HG03378 (cell line): ENCODE results near the gene FAM169A.
"Not testable (repeated sequence)": the region's sequence is repeated elsewhere in the genome, so short reads cannot be mapped to it uniquely, and the experiment has no call there.

Experiments
- ATAC-seq: cut with Tn5 transposase; IDR thresholded peaks from one replicate; pipeline ENCODE4 v1.9.1; 2021; ENCODE audit warnings: mild to moderate bottlenecking, moderate library complexity; ENCODE audit not compliant: unreplicated experiment

The FAM169A gene

DNA sequence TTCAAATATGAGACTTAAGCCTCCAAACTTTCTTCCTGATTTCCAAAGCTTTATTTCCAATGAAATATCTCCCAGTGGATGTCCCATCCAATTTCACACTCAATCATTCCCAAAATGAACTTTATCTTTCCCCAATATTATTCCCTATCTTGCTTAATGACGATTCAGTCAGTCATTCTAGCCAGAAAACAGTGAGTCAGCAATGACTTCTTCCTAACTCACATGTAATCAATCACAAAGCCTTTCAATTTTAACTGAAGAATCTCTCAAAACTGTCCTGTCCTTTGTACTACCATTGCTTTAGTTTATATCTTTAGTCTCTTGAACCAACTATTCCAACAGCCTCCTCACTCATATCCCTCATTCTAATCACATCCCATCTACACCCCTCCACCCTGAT is 64.2 kb downstream of the FAM169A start:
- ATAC-seq = no peak

- ATAC-seq = no peak
Observed at GRCh38 chr5:74801197-74801596, 65.0 kb downstream of the FAM169A start.

- ATAC-seq = no peak
Observed at GRCh38 chr5:74798977-74799911, 66.9 kb downstream of the FAM169A start.

DNA sequence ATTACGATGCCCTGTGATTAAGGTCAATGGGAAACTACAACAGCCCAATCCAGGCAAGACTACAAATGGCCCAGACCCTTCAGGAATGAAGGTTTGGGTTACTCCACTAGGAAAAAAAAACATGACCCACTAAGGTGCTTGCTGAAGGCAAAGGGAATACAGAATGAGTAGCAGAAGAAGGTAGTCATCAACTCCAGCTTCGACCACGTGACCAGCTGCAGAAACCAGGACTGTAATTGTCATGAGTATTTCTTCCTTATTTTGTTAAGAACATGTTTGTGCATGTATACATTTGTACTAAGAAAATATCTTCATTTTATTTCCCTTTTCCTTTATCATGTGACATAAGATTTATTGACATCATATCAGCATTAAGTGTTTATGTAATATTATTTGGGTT is 74.5 kb downstream of the FAM169A start:
- not testable (repeated sequence) for ATAC-seq

DNA sequence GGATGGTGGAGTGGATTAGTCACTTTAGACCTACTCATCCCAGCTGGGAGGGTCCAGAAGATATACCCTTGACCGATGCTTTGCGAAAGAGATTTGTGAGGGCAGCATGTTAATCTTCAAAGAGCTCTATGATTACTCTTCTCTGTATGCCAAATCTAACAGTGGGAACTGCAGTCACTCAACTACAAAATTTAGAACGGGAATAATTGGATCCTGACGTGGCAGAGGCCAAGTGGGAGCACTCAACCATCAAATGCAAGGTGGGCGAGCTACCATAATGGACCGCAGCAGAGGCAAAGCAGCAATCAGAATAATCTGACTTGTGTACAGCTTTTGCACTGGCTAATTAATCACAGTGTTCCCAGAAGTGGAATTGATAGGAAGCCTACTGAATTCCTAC is 78.8 kb downstream of the FAM169A start:
- ATAC-seq = no peak

DNA sequence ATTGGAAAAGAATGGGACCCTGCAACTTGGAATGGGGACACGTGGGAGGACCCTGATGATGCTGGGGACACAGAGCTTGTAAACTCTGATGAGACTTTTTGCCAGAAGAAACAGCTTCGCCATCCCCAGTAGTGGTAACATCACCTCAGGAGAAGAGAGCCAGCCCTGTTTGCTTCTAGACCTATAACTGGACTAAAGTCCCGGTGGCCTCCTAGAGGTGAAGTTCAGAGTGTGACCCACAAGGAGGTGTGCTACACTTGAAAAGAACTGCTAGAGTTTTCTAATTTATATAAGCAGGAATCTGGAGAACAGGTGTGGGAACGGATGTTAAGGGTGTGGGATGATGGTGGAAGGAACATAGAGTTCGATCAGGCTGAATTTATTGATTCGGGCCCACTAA is 79.3 kb downstream of the FAM169A start:
- no peak for ATAC-seq

GRCh38 chr5:74778609-74779008 is 87.6 kb downstream of the FAM169A start:
- no peak for ATAC-seq

- ATAC-seq = no peak
Observed at GRCh38 chr5:74772359-74772758, 93.8 kb downstream of the FAM169A start.

- ATAC-seq = peak; percentile 22
Observed at GRCh38 chr5:74767579-74767913, 98.6 kb downstream of the FAM169A start.

GRCh38 chr5:74766849-74767578 is 99.2 kb downstream of the FAM169A start, which contains the start of the genes GFM2 and NSA2:
Gene GFM2 (minus strand): TSS chr5:74767117. CDS start chr5:74763742, 3,375 bp downstream.
Gene NSA2 (plus strand): TSS chr5:74767249. CDS start chr5:74767361, 112 bp downstream.
- ATAC-seq = peak; percentile 87

DNA sequence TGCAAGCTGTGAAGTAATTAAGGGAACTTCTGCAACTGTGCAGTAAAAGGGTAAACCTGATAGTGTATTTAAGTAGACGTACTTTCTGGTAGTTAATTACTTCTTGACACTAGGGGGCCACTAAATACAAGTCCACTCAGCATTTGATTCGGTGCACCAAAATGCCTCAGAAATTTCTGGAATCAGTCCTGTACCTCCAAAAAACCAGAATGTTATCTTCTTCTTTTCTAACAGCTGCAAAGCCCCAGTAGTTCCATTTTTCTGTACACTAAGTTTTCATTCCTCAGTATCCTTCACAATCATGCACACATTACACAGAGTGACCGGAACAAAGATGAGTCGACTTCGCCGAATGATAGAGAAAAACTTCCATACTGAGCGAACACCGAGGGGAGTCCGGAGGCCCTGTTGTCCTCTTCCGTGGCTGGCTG is 99.8 kb downstream of the FAM169A start:
- ATAC-seq = peak; percentile 39

DNA sequence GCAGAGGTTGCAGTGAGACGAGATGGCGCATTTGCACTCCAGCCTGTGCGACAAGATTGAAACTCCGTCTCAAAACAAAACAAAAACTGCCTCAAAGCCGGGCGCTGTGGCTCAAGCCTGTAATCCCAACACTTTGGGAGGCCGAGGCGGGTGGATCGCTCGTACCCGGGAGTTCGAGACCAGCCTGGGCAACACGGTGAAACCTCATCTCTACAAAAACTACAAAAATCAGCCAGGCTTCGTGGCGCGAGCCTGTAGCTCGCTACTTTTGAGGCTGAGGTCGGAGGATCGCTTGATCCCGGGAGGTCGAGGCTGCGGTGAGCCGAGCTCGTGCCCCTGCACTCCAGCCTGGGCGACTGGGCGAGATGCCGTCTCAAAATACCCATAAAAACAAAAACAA is 100.3 kb downstream of the FAM169A start:
- no peak for ATAC-seq

DNA sequence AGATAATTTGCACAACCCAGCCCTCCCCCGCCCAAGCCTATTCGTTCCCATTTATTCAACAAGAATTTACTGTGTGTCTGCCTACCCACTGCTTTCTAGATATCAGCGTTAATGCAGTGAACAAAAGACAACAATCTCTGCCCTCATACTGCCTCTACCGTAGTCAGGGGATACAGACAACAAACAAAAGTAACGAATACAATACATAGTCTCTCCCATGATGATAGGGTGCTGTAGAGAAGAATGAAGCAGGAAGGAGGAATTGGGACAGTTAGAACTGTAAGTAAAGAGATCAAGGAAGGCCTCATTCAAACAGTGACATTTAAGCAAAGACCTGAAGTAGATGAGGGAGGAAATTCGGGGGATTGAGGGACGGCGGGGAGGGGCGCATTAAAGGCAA is 101.0 kb downstream of the FAM169A start:
- ATAC-seq = no peak

DNA sequence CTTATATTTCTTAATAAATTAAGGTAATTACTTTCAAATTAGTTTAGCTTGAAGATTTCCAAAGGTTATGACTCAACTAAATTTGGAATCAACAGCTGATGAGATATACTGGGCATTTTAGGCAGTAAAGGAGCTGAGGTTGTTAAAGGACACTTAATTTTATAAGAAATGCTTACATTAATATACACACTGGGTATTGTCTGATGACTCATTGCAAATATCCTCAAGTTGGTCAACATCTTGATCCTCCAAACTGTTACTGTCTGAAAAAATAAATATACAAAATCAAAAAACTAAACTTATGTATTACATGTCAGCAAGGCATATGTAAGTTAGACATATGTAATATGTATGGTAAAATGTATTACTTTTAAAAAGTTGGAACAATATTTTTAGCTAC is 102.7 kb downstream of the FAM169A start:
- ATAC-seq = no peak

- no peak for ATAC-seq
Observed at GRCh38 chr5:74762599-74762998, 103.6 kb downstream of the FAM169A start.

DNA sequence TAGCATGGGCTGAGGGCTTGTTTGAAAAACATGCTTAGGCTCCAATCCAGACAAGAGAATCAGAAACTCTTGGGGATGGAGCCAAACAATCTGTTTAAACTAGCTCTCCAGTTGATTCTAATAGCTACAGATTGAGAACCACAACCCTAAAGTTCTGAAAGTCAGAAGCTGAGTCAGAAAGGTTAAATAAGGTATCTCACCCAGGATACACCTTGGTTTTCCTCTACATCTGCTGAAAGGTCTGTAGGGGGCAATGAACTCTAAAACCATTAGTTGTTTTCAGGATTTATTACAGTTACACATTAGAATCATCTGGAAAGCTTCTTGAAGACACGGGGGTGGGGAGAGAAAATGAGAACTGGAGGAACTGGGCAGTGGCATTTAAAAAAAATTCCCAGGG is 104.9 kb downstream of the FAM169A start:
- no peak for ATAC-seq

DNA sequence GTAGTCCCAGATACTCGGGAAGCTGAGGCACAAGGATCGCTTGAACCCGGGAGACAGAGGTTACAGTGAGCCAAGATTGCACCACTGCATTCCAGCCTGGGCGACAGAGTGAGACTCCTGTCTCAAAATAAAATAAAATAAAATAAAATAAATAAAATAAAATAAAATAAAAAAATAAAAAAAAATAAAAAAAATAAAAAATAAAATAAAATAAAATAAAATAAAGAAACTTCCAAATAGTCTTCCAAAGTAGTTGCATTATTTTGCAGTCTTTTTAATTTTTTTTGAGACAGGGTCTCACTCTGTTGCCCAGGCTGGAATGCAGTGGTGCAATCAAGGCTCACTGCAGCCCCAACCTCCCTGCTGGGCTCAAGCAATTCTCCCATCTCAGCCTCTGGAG is 117.4 kb downstream of the FAM169A start:
- ATAC-seq = not testable (repeated sequence)

GRCh38 chr5:74738406-74738805 is 127.8 kb downstream of the FAM169A start:
- ATAC-seq = no peak

GRCh38 chr5:74736759-74737158 is 129.4 kb downstream of the FAM169A start:
- no peak for ATAC-seq
